ENCODE measurements around the gene EGFLAM.
"Not testable (repeated sequence)": the region's sequence is repeated elsewhere in the genome, so short reads cannot be mapped to it uniquely, and the experiment has no call there.

The EGFLAM gene

DNA sequence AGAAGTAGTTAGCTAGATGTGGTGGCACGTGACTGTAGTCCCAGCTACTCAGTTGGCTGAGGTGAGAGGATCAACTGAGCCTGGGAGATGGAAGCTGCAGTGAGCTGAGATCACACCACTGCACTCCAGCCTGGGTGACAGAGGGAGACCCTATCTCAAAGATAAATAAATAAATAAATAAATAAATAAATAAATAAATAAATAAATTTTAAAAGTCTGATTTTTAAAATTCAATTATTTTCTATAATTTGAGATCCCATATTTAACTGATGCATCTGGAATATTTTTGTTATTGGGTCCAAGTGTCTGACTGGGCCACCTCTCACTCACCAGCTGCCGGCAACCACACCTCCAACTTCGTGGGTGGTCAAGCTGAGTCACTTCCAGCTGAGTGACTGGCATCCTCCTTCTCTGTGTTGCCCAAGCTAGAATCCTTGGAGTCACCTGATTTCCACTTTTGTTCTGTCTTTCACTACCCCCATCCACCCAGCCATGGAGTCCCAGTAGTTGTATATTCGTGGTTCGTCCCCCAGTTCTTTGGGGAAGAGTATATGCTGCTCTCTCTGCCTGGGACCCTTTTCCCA is 70.9 kb downstream of the EGFLAM start:
- DNase-seq (ENCODE audit: low spot score): no peak

DNA sequence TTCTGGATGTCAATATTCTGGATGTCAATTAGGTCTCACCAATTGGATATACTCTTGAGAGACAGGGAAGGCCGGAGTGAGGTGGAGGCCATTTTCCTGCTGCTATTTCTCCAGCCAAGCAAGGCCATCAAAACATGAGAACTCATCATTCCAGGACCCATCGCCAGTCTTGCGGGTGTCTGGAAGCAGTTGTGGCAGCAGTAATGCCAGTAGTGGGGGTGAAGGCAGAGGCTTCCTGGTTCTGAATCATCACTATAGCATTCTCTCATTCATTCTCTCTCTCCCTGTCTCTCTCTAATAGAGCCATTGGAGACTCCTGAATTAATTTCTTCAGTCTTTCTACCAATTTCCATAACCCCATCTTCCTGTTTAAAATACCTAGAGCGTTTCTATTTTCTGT is 71.8 kb downstream of the EGFLAM start:
- peak; percentile 55 for DNase-seq (ENCODE audit: low spot score)

DNA sequence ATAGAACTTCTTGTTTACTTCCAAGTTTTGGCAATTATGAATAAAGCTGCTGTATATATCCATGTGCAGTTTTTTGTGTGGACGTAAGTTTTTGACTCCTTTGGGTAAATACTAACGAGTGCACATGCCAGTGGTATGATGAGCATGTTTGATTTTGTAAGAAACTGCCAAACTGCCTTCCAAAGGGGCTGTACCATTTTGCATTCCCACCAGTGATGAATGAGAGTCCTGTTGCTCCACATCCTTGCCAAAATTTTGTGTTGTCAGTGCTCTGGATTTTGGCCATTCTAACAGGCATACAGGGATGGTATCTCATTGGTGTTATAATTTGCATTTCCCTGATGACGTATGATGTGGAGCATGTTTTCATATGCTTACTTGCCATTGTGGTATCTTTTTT is 73.5 kb downstream of the EGFLAM start:
- no peak for DNase-seq (ENCODE audit: low spot score)

DNA sequence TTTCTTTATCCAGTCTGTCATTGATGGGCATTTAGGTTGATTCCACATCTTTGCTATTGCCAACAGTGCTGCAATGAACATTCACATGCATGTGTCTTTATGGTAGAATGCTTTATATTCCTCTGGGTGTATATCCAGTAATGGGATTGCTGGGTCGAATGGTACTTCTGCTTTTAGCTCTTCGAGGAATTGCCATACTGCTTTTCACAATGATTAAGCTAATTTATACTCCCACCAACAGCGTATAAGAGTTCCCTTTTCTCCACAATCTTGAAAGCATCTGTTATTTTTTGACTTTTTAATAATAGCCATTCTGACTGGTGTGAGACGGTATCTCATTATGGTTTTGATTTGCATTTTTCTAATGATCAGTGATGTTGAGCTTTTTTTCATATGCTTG is 74.8 kb downstream of the EGFLAM start:
- DNase-seq (ENCODE audit: low spot score): not testable (repeated sequence)

DNA sequence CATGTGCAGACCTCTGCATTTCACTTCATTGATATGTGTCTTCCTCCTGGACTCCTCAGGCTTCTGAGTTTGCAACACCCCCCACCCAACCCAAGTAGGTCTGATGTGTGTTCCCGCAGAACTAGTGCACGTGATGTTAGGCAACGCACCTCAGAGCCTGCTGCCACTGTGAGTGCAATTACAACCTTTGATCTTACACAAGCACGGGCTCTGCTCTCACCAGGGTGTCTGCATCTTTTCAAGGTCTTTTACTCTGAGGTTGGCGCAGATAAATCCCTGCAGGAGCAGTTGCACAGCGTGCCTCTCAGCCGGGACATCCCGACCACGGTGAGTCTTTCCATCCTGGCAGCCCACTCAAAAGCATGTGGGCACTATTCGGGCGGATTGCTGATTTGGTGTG is 80.1 kb downstream of the EGFLAM start:
- DNase-seq (ENCODE audit: low spot score): no peak

DNA sequence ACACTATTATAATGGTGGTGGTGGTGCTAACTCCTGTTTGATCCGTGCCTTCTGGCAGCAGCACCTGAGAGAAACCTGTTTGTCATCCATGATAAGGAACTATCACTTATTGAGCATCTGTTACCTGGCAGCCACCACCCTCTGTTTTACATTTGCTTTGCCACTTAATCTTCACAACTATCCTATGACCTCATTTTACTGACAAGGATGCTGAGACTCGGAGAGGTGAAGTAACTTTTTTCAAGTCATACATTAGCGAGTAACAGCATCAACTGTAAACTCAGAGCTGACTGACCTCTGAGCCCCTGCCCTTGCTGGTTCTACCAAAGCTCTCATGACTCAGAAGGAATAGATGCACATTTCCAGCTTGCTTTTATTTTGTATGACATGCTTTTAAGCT is 81.1 kb downstream of the EGFLAM start:
- no peak for DNase-seq (ENCODE audit: low spot score)

DNA sequence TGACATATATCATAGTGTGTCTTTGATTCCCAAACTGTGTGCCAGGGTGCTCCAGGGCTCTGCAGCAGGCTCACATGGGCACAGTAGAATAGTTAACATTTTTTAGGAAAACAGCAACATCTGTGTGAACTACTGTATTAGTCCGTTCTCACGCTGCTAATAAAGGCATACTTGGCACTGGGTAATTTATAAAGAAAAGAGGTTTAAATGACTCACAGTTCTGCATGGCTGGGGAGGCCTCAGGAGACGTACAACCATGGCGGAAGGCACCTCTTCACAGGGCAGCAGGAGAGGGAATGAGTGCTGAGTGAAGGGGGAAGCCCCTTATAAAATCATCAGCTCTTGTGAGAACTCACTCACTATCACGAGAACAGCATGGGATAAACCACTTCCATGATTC is 82.7 kb downstream of the EGFLAM start:
- no peak for DNase-seq (ENCODE audit: low spot score)

DNA sequence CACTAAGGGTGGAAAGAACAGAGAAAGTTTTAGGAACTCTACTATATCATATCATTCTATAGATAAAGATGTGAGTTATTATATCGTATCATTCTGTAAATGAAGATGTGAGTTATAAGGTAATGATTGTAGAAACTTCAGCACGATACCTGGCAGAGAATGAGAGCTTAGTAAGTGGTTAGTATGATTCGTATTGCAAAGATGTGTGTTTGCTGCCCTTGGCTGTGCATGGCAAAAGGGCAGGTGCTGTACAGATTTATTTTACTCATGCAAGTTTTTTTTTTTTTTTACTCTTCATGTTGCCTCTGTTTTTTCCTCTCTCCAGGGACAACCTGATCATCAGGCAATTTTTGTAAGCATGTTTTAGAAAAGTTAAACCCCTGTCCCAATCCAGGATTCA is 83.3 kb downstream of the EGFLAM start:
- DNase-seq (ENCODE audit: low spot score): no peak

DNA sequence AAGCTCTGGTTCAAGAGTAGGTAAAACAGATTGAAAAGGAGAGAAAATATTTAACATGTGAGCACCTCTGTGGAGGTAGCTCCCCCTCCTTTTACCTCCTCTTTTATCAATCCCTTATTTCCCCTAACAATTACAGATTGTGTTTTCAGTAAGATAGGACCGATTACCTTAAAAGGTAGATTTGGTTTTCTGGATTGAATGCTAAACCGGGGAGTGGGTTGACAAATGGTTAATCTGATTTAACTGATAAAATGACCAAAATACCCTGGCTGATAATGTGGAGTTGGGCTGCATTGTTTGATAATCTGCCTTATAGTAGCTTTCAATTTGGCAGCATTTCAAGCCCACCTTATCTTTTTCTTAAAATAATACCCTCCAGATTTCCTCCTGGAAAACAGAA is 83.9 kb downstream of the EGFLAM start:
- DNase-seq (ENCODE audit: low spot score): no peak

DNA sequence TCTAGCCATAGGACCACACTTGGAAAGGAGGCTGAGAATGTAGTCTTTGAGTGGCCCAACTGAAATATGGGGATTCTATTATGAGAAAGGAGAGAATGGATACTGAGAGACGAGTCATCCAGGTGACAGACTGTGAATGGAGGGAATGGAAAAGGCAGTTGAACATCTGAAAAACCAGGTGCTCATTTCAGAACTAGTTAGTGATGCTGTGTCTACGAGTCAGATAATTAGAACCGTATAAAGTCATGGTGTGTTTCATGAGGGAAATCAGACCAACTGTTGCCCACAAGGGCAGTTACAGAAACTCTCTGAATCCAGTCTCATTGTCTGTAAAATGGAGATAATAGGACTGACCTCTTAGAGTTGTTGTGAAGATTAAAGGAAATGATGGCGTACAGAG is 86.5 kb downstream of the EGFLAM start:
- DNase-seq (ENCODE audit: low spot score): no peak

DNA sequence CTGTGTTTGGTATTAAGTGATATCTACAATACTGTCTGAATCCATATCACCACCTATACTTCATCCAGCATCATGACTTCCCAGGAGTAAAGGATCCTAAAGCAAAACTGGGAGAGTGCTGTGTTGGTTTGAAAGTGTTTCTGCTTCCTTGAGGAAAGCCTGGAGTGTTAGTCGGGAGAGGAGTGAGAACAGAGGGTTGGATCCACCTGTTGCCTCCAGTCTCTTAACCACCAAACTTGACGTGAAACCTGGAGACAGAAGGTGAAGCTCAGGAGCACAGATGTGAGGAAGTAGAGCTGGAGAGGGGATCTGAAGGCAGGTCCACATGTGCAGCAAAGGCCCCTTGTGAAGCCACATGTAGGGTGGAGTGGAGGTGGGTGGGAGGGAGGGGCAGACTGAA is 88.2 kb downstream of the EGFLAM start:
- DNase-seq (ENCODE audit: low spot score): no peak

DNA sequence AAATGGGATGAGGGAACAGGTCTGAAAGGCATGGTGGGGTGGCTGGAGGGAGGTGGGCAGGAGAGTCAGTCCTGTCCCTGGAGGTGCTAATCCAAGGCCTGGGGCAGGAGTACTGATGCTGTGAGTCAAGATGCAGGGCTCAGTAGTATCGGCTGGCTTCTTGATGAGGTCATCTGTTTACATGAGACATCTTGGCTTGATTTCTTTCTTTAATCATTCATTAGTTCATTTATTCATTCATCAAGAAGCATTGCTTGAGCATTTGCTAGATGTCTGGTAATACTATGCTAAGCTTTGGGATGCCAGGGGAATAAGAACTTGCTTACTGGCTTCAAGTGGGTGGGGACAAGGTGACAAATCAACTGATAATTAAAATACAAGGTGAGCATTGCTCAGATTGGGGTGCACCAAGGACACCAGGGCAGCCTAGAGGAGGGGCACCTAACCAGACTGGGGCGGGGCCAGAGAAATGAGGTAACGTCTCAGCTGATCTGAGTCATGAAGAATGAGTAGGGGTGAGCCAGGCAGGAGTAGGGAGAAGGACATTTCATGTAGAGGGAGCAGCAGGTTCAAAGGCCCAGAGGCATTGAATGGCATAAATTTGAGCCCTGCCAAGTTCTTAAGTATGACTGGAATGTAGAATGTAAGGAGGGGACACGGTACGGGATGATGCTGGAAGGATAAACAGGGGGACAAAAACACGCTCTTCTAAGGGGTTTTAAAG is 88.8 kb downstream of the EGFLAM start:
- DNase-seq (ENCODE audit: low spot score): peak; percentile 21

DNA sequence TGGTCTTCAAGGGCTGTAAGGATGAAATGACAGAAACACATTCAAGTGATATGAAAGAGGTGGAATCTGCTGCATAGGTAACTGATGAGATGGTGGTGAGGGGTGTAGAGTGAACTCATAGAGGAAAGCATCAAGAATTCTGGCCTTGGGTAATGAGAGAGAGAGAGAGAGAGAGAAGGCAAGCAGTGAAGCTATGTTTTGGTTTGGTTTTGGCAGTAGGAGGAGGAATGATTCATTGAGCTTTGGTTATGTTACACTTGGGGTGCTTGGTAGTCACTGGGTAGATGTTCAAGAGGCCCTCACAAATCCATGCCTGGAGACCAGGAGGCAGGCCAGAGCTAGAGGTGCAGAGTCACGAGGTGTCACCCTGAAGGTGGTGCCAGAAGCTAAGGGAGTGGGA is 89.5 kb downstream of the EGFLAM start:
- no peak for DNase-seq (ENCODE audit: low spot score)

DNA sequence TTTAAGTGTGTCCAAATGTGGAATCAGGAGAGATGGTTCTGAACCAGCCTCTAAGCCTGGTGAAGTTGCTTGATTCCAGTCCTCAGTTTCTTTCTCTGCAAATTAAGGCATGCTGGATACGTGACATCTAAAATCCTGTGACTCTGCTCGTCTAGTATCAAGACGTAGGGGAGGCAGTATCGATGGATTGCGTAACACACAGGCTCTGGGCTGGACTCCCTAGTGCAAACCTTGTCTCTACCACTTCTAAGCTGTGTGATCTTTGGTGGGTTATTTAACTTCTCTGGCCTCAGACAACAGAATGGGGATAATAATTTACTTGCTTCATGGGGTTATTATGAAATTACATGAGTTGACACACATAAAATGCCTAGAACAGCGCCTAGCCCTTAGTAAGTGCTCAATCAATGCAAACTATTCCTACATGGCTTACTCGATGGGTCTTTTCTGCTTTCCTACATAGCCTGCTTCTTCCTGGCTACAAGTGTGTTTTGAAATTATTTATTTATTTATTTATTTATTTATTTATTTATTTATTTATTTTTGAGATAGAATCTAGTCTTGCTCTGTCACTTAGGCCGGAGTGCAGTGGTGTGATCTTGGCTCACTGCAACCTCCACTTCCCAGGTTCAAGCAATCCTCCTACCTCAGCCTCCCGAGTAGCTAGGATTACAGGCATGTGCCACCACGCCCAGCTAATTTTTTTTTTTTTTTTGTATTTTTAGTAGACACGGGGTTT is 102.1 kb downstream of the EGFLAM start:
- DNase-seq (ENCODE audit: low spot score): no peak

DNA sequence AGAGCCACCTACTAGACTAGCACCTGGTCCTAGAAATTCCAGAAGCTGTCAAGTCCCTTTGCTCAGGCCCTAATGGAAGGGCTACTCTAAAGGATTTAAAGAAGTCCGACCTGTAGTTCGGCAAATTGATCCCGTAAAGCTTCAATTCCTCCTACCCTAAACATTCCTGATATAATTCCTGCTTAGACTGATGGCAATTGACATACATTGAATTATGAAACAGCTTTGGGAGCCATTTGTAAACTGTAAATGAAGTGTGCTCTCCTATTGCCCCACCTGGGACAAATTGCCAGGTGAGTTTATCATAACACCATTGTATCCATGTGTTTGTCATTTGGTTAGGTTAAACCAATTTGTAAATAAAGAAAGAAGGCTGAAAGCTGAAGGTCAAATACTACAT is 104.4 kb downstream of the EGFLAM start:
- DNase-seq (ENCODE audit: low spot score): no peak

DNA sequence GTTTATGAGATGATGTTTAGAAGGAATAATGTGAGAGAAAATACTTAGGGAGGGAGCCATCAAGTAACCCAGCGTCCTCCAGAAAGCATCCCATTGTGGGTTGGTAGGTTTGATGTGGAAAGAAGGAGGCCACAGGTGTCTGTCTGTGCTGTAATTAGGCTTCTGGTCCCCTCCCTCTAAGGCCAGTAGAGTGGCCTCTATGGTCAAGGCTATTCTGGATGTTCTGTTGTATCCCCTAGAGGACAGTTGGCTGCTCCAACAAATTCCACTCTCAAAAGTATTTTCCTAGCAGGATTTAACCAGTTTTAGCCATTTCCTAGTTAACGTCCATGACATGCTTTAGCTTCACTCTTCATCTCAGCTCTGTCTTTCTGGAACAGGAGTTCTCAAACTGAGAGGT is 106.5 kb downstream of the EGFLAM start:
- no peak for DNase-seq (ENCODE audit: low spot score)

DNA sequence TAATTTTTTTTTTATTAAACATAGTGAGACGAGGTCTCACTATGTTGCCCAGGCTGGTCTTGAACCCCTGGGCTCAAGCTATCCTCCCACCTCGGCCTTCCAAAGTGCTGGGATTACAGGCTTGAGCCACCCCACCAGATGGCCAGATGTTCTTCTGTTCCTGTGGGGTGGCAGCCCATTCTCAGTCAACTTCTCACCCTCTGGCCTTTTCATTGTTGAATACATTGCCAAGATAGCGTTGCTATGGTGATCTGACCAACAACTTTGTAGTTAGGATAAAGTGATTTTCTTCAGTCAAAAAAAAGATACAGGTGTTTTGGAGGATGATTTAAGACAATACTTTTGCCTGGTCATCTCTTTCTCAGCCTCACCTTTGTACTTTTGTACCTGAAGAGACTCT is 109.1 kb downstream of the EGFLAM start:
- DNase-seq (ENCODE audit: low spot score): no peak

DNA sequence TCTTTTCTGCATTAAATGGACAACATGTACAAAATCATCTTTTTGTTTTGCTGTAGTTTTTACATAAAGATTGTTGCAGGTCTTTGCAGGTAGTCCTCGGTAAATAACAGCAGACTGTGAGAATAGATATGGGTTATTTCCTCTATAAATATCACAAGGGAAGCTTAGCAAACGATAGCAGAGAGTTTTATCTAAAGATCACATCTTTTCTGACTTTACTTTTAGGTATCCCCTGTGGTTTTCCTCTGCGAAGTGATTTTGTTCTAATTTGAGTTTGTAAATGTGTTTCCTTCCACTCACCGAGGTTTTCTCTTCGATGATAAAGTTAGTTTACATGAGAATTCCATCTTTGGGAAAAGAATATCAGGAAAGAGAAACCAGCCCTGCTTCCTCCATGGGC is 109.6 kb downstream of the EGFLAM start:
- DNase-seq (ENCODE audit: low spot score): no peak

DNA sequence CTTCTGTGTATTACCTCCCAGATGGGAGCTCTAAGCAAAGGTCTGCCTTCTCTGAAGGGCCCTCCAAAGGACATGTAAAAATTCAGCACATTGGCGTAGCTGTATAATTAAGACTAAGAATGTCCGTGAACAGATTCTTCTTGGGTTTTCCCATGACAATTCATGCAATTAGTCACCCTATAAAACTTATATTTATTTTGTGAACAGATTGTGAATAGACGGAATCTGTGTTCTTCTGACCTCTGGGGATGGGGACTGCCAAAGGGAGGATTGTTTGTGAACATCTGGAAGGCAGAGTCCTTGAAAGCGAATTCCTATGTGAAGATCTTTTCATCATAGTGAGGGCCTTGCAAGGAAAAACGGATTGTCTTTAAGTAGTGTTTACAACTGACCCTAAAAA is 111.3 kb downstream of the EGFLAM start:
- DNase-seq (ENCODE audit: low spot score): no peak

DNA sequence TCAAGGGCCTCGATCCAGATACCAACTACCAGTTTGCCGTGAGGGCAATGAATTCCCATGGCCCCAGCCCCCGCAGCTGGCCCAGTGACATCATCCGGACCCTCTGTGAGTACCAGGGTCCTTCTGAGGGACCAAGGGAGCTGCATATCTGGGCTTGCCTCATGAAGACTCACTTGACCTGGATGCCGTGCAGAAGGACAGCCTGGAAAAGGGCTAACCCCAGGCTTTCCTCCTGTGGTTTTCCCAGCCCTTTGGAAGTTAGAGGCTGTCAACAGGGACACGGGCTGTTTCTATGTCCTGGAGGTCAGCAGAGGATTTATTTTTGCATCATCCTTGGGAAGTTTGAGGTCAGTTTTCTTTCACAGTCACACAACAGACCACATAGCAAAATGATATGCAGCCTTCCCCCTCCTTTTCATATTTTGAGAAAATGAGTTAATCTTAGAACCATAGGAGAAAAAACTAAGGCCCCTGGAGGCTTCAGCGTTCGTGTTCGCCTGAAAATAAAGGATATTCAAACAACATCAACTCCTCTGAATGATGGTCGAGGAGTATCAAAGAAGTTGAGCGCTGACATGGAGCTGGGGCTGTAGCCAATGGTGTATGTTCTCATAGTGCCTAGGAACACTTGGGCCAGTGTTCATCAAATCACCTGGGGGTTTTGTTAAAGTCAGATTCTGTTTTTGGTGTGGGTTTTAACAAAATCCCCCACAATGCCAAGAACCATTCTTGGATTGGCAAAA is 112.2 kb downstream of the EGFLAM start:
- no peak for DNase-seq (ENCODE audit: low spot score)

DNA sequence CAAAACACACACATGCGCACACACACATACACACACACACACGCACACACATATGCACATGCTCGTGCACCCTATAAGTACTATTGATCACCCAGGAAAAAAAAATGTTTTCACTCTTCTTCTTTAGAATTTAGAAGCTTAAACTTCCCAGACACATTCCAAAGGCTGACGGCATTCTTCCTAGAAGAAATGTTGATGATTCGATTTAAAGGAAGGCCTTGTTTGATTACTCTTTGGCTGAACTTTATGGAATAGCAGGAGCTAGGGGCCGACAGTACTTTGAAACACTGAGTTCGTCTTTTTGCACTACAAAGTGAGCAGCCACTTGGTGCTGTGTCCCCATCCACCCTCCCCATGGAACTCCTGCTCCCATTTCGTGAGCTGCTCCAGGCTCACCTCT is 113.2 kb downstream of the EGFLAM start:
- no peak for DNase-seq (ENCODE audit: low spot score)

DNA sequence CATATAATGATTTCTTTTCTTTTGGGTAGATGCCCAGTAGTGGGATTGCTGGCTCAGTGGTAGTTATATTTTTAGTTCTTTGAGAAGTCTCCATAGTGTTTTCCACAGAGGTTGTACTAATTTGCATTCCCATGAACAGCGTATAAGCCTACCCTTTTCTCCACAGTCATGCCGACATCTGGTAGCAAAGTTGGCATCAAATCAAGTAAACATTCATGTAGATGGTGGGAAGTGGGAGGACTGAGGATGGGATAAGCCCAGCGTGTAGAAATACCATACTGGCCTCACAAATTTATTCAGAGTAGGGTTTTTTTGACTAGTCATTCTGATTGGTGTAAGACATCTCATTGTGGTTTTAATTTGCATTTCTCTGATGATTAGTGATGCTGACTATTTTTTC is 115.4 kb downstream of the EGFLAM start:
- DNase-seq (ENCODE audit: low spot score): no peak

DNA sequence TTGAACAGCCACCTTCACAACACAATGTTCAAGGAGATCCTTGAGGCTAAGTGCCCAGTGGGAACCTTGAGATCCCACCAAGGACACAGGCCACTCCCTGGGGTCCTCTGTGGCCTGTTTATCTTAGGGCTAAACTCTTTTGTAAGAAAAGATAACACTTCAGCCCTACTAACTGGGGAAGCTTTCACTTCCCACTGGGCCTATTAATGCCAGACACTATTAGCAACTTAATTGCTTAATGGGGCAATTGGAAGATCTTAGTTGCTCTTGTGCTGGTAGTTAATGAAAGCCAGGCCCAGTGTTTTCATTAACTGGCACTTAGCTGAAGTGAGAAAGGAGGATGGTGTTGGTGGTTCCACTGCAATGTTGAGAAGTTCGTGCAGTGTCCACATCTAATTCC is 117.1 kb downstream of the EGFLAM start:
- no peak for DNase-seq (ENCODE audit: low spot score)
